Neural crest cell (in vitro differentiated cells): Measurements from ENCODE around the gene NAXE. TPM values are rescaled to one million over a fixed set of nuclear protein-coding genes. Genes with fewer than 3 reads are reported as not detected.
"Not testable (repeated sequence)": the region's sequence is repeated elsewhere in the genome, so short reads cannot be mapped to it uniquely, and the experiment has no call there.

Experiments used
- DNase-seq: peaks from one replicate; pipeline ENCODE4 v3.0.0; 2021; ENCODE audit warnings: low read depth, mixed read lengths, low spot score
- H3K27ac Mint-ChIP-seq: one replicate; pipeline ENCODE4 v1.8.0; 2021; ENCODE audit warnings: mild to moderate bottlenecking, mixed read lengths; ENCODE audit not compliant: unreplicated experiment
- H3K27me3 Mint-ChIP-seq: 2 replicates; pipeline ENCODE4 v1.8.0; 2021; ENCODE audit warnings: low read depth, mild to moderate bottlenecking, mixed read lengths
- H3K36me3 Mint-ChIP-seq: 2 replicates; pipeline ENCODE4 v1.8.0; 2021; ENCODE audit warnings: low read depth, mild to moderate bottlenecking, mixed read lengths
- H3K4me1 Mint-ChIP-seq: 2 replicates; pipeline ENCODE4 v1.8.0; 2021; ENCODE audit warnings: mixed read lengths
- H3K4me3 Mint-ChIP-seq: one replicate; pipeline ENCODE4 v1.8.0; 2021; ENCODE audit warnings: mild to moderate bottlenecking, mixed read lengths
- H3K9me3 Mint-ChIP-seq: 2 replicates; pipeline ENCODE4 v1.8.0; 2021; ENCODE audit warnings: mixed read lengths
- CTCF ChIP-seq: fragments of 200-600 bp; sonication (generic); conservative IDR thresholded peaks from 2 replicates; pipeline ENCODE4 v1.5.0; 2021; ENCODE audit warnings: antibody characterized with exemption, mild to moderate bottlenecking
- total RNA-seq: library from RNA; stranded (reverse); gene quantifications from 2 replicates; pipeline ENCODE4 v1.2.1, GENCODE V29; 2021

NAXE gene
- total RNA-seq, 1 donor from 2014 or later: 76.5 TPM

GRCh38 chr1:156551869-156552268 lies 39.7 kb upstream of the NAXE start:
- no peaks in the 10 kb centered on the region for H3K9me3 Mint-ChIP-seq

GRCh38 chr1:156552518-156552917 lies 39.1 kb upstream of the NAXE start:
- no peak for DNase-seq
- H3K36me3 Mint-ChIP-seq: peaks cover 8% of the 10 kb centered on the region
- H3K27ac Mint-ChIP-seq: no peak overlapping the region
- no peak overlapping the region for H3K4me3 Mint-ChIP-seq
- H3K9me3 Mint-ChIP-seq: no peaks in the 10 kb centered on the region
- TF ChIP-seq CTCF: no peak
- no peaks in the 10 kb centered on the region for H3K4me1 Mint-ChIP-seq
- no peaks in the 10 kb centered on the region for H3K27me3 Mint-ChIP-seq

More at GRCh38 chr1:156551869-156552268, 39.7 kb upstream of the NAXE start:
- Mint-ChIP-seq H3K27me3 (no peaks in the 10 kb centered on the region), H3K4me3 (no peak overlapping the region), H3K36me3 (peaks cover 11% of the 10 kb centered on the region), H3K4me1 (no peaks in the 10 kb centered on the region), H3K27ac (no peak overlapping the region)
- no peak for TF ChIP-seq CTCF
- DNase-seq: no peak

- H3K27ac Mint-ChIP-seq, H3K4me1 Mint-ChIP-seq, H3K27me3 Mint-ChIP-seq, DNase-seq, H3K36me3 Mint-ChIP-seq, H3K9me3 Mint-ChIP-seq, H3K4me3 Mint-ChIP-seq: not testable (repeated sequence)
Observed at GRCh38 chr1:156552937-156553336, 38.6 kb upstream of the NAXE start.

- Mint-ChIP-seq H3K4me3 (no peak overlapping the region), H3K36me3 (peaks cover 8% of the 10 kb centered on the region), H3K27ac (no peak overlapping the region), H3K27me3 (no peaks in the 10 kb centered on the region), H3K4me1 (no peaks in the 10 kb centered on the region), H3K9me3 (no peaks in the 10 kb centered on the region)
- DNase-seq: no peak
- TF ChIP-seq CTCF: no peak
Observed at GRCh38 chr1:156553860-156554485, 37.6 kb upstream of the NAXE start.

- DNase-seq: no peak
- no peak overlapping the region for H3K4me3 Mint-ChIP-seq
- TF ChIP-seq CTCF: no peak
- H3K27ac Mint-ChIP-seq: no peak overlapping the region
- H3K27me3 Mint-ChIP-seq: no peaks in the 10 kb centered on the region
- H3K4me1 Mint-ChIP-seq: no peaks in the 10 kb centered on the region
- H3K36me3 Mint-ChIP-seq: peaks cover 11% of the 10 kb centered on the region
- no peaks in the 10 kb centered on the region for H3K9me3 Mint-ChIP-seq
Observed at GRCh38 chr1:156554971-156555370, 36.6 kb upstream of the NAXE start.

GRCh38 chr1:156555715-156556114 lies 35.9 kb upstream of the NAXE start:
- Mint-ChIP-seq H3K27me3 (no peaks in the 10 kb centered on the region), H3K4me1 (no peaks in the 10 kb centered on the region), H3K4me3 (no peak overlapping the region), H3K9me3 (no peaks in the 10 kb centered on the region), H3K36me3 (peaks cover 9% of the 10 kb centered on the region), H3K27ac (no peak overlapping the region)
- no peak for DNase-seq
- no peak for TF ChIP-seq CTCF
